Hepatocyte (in vitro differentiated cells): Measurements from ENCODE around the gene PRPF38A.

Experiments used
- EZH2 ChIP-seq: fragments of 200-600 bp; sonication (generic); IDR thresholded peaks from 2 replicates; pipeline ENCODE4 v1.6.1; 2016; ENCODE audit warnings: antibody characterized with exemption, mild to moderate bottlenecking, borderline replicate concordance
- EZH2phosphoT487 ChIP-seq: fragments of 200-600 bp; sonication (generic); IDR thresholded peaks from one replicate; pipeline ENCODE4 v1.6.1; 2018; ENCODE audit warnings: antibody characterized with exemption, mild to moderate bottlenecking, low read depth, moderate library complexity; ENCODE audit not compliant: unreplicated experiment, severe bottlenecking
- TF ChIP-seq, protein P1 (sequence below): fragments of 200-600 bp; sonication (generic); IDR thresholded peaks from 2 replicates; pipeline ENCODE4 v1.5.1; 2016; ENCODE audit warnings: antibody characterized with exemption, mild to moderate bottlenecking; ENCODE audit not compliant: poor library complexity

GRCh38 chr1:52469108-52469507, 64.7 kb downstream of the PRPF38A start:
- TF ChIP-seq, protein P1, sequence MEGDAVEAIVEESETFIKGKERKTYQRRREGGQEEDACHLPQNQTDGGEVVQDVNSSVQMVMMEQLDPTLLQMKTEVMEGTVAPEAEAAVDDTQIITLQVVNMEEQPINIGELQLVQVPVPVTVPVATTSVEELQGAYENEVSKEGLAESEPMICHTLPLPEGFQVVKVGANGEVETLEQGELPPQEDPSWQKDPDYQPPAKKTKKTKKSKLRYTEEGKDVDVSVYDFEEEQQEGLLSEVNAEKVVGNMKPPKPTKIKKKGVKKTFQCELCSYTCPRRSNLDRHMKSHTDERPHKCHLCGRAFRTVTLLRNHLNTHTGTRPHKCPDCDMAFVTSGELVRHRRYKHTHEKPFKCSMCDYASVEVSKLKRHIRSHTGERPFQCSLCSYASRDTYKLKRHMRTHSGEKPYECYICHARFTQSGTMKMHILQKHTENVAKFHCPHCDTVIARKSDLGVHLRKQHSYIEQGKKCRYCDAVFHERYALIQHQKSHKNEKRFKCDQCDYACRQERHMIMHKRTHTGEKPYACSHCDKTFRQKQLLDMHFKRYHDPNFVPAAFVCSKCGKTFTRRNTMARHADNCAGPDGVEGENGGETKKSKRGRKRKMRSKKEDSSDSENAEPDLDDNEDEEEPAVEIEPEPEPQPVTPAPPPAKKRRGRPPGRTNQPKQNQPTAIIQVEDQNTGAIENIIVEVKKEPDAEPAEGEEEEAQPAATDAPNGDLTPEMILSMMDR, result no peak
- TF ChIP-seq EZH2 (no peak), EZH2phosphoT487 (no peak)
